ENCODE data around the gene TRIM54.

- TF ChIP-seq CTCF (IDR thresholded peaks at IDR 0.05) (no peak), EZH2 (IDR thresholded peaks at IDR 0.05) (no peak)
These were observed 37.1 kb upstream of the TRIM54 start for GRCh38 chr2:27245116-27245515.

Measured in neural progenitor cell (in vitro differentiated cells).